Immature natural killer cell (primary cell): ENCODE results near the gene PARP8. TPM values are rescaled to one million over a fixed set of nuclear protein-coding genes. Genes with fewer than 3 reads are reported as not detected.
"Not testable (repeated sequence)": the region's sequence is repeated elsewhere in the genome, so short reads cannot be mapped to it uniquely, and the experiment has no call there.

Experiments used
- DNase-seq, 3 donors: peaks; one replicate each; pipeline ENCODE4 v3.0.0; 2022; ENCODE audit warnings: mixed read lengths in 1 of 3
- H3K27ac Mint-ChIP-seq, 6 donors: one replicate each; pipeline ENCODE4 v1.8.0; 2020; ENCODE audit warnings: mixed read lengths in 6 of 6, mild to moderate bottlenecking in 5 of 6, inconsistent platforms in 4 of 6, moderate library complexity in 3 of 6
- H3K27me3 Mint-ChIP-seq, 3 donors: one replicate each; pipeline ENCODE4 v1.8.0; 2020 to 2021; ENCODE audit warnings: low read depth in 3 of 3, mild to moderate bottlenecking in 3 of 3, mixed read lengths in 3 of 3, moderate library complexity in 3 of 3, inconsistent platforms in 1 of 3
- H3K36me3 Mint-ChIP-seq, 3 donors: one replicate each; pipeline ENCODE4 v1.8.0; 2020; ENCODE audit warnings: mixed read lengths in 3 of 3, inconsistent platforms in 2 of 3, mild to moderate bottlenecking in 2 of 3
- H3K4me1 Mint-ChIP-seq, 2 donors: one replicate each; pipeline ENCODE4 v1.8.0; 2020; ENCODE audit warnings: inconsistent platforms in 2 of 2, mild to moderate bottlenecking in 2 of 2, mixed read lengths in 2 of 2, moderate library complexity in 1 of 2
- H3K4me3 Mint-ChIP-seq, 5 donors: one replicate each; pipeline ENCODE4 v1.8.0; 2020; ENCODE audit warnings: mild to moderate bottlenecking in 5 of 5, mixed read lengths in 5 of 5, inconsistent platforms in 3 of 5, moderate library complexity in 3 of 5
- H3K9me3 Mint-ChIP-seq, 6 donors: one replicate each; pipeline ENCODE4 v1.8.0; 2020; ENCODE audit warnings: mild to moderate bottlenecking in 6 of 6, mixed read lengths in 6 of 6, inconsistent platforms in 4 of 6, moderate library complexity in 3 of 6
- polyA plus RNA-seq, 3 donors: library from polyadenylated mRNA; unstranded; fragments of 300-500 nt; fragmentation: Illumina TruSeq; gene quantifications; one replicate each; pipeline ENCODE4 v1.2.3, GENCODE V29; 2021

The PARP8 gene, protein sequence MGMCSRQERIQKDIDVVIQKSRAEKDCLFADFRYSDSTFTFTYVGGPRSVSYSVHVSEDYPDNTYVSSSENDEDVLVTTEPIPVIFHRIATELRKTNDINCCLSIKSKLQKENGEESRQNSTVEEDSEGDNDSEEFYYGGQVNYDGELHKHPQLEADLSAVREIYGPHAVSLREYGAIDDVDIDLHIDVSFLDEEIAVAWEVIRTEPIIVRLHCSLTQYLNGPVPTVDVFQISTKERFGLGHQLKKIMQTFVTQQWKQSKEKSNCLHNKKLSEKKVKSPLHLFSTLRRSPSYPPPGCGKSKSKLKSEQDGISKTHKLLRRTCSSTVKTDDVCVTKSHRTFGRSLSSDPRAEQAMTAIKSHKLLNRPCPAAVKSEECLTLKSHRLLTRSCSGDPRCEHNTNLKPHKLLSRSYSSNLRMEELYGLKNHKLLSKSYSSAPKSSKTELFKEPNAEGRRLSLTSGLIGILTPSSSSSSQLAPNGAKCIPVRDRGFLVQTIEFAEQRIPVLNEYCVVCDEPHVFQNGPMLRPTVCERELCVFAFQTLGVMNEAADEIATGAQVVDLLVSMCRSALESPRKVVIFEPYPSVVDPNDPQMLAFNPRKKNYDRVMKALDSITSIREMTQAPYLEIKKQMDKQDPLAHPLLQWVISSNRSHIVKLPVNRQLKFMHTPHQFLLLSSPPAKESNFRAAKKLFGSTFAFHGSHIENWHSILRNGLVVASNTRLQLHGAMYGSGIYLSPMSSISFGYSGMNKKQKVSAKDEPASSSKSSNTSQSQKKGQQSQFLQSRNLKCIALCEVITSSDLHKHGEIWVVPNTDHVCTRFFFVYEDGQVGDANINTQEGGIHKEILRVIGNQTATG
- polyA plus RNA-seq: 100 to 1,000 TPM in 2 of 3 donors, 10 to 100 TPM in 1; 93.9 to 150 (median 113) TPM

DNA sequence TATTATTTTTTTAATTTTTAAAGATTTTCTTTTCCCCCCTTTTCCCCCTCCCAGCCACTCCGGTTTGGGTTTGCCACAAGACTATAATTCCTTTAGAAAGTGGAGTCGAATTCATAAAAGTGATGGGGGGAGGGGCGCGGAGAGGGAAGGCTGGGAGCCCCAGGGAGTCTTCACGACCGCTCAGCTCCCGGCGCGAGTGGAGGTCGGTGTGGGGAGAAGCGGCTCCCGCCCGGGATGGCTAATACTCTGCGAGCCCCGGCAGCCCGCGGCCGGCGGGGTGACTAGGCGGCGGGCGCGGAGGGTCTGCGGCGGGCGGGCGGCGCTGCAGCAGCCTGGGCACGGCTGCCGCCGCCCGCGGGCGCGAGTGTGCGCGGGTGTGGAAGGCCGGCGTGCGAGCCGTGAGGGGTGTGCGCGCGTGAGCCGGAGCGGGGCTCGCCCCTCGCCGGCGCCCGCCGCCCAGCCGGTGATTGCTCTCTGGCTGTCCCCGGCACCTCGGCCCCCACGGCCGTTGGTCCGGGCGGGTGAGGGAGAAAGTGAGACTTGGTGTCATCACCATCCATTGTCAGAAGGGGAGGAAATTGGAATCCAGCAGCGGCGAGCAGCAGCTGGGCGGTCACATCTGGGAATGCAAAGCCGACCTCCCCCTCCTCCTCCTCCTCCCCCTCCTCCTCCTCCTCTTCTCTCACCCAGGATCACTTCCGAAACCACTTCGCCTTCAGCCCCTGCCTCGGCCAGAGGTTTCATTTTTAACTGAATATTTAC, at the start of gene PARP8:
PARP8 (plus strand) TSS at position 377 of the 762 bp plus-strand sequence. CDS start 459 bp downstream, outside the sequence.
- H3K4me1 Mint-ChIP-seq: peaks cover 65 to 77% of the 10 kb centered on the region in 2 donors

DNA sequence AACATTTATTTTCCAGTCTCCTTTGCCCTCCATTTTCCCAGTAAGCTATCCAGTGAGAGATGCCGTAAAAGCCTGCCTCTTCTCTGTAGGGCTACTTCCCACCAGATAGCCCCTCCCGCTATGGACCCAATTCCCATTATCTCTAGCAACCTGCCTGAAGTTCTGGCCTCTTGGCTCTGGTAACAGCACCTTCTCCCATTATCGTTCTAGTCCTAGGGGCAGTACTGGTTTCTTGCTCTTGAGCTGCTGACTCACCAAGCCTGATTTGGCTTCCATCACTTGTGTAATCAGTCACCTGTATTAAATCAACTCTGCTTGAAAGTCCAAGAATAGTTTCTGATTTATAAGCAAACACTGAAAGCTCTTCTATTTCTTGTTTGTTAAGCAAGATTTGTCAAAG, 42.8 kb upstream of the PARP8 start:
- DNase-seq: no peak
- Mint-ChIP-seq H3K27me3 (peaks cover 0 to 5% (median 2%) of the 10 kb centered on the region in 3 donors), H3K27ac (peak overlapping the region in 1 of 6 donors; percentile 17), H3K4me3 (no peak overlapping the region), H3K4me1 (peaks cover 0 to 8% of the 10 kb centered on the region in 2 donors), H3K36me3 (peaks cover 4 to 15% (median 5%) of the 10 kb centered on the region in 3 donors), H3K9me3 (no peaks in the 10 kb centered on the region)

More for the DNA sequence above, at the start of gene PARP8:
- H3K4me3 Mint-ChIP-seq: peak within 1 kb of the TSS; percentile 97 to 100 (median 98)
- H3K36me3 Mint-ChIP-seq: peaks cover 0 to 8% (median 3%) of the 10 kb centered on the region in 3 donors
- no peaks in the 10 kb centered on the region for H3K9me3 Mint-ChIP-seq
- peak; percentile 66 to 71 (median 67) for DNase-seq
- H3K27me3 Mint-ChIP-seq: peaks cover 20 to 25% (median 21%) of the 10 kb centered on the region in 3 donors
- H3K27ac Mint-ChIP-seq: peak within 1 kb of the TSS; percentile 99 to 100 (median 99)

DNA sequence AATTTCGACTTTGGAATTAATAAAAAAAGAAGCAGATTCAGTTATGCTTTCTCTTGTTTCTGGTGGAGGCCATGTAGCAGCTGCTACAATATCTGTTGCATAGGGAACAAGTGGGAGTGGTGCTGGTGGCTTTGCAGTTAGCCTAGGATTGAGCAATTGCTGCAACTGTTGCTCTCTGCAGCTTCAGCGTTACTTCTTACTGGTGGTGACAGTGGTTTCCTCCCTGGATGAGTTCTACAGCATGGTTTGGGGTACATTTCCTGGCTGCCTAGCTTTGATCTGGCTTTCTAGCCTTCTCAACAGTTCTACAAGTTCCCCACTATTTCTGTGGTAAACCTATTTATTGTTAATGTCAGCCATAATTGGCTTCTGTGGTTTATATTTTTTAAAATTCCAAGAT, 31.6 kb upstream of the PARP8 start:
- H3K4me1 Mint-ChIP-seq: peaks cover 73 to 92% of the 10 kb centered on the region in 2 donors
- H3K36me3 Mint-ChIP-seq, H3K9me3 Mint-ChIP-seq, H3K27me3 Mint-ChIP-seq: not testable (repeated sequence)
- H3K4me3 Mint-ChIP-seq: peak overlapping the region; percentile 72 to 81 (median 76)
- peak; percentile 69 to 80 (median 77) for DNase-seq
- peak overlapping the region; percentile 81 to 93 (median 88) for H3K27ac Mint-ChIP-seq

DNA sequence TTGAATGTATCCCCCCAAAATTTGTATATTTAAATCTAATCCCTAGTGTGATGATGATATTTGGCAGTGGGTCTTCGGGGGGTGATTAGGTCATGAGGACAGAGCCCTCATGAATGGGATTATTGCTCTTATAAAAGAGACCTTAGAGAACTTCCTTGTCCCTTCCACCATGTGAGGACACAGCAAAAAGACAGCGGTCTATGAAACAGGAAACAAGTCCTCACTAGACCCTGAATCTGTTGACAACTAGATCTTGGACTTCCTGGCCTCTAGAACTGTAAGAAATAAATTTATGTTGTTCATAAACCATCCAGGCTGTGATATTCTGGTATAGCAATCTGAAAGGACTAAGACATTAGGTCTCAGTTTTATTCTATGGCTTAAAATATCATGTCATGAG, 28.9 kb upstream of the PARP8 start:
- Mint-ChIP-seq H3K27ac (peak overlapping the region; percentile 56 to 92 (median 86)), H3K4me1 (peaks cover 65 to 75% of the 10 kb centered on the region in 2 donors), H3K4me3 (peak overlapping the region; percentile 56 to 77 (median 71))
- H3K9me3 Mint-ChIP-seq, H3K27me3 Mint-ChIP-seq, H3K36me3 Mint-ChIP-seq: not testable (repeated sequence)
- DNase-seq: peak; percentile 25 to 33 (median 33)

DNA sequence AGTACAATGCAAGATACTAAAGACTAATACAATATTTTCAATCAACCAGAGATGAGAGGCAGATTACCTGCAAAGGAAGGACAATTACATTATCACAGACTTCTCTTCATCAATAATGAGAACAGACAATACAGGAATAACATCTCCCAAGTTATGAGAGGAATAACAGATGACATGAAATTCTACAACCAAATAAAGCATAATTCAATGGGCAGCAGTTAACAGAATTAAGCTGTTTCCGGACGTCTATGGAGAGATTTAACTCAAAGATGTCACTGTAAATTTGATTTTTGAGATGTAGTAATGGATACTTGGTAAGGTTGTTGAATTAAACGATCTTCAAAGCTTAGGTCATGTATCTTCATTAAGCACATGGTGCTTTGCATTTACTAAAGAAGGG, 19.8 kb upstream of the PARP8 start:
- Mint-ChIP-seq H3K27me3 (peaks cover 0 to 3% (median 0%) of the 10 kb centered on the region in 3 donors), H3K9me3 (no peaks in the 10 kb centered on the region), H3K36me3 (no peaks in the 10 kb centered on the region), H3K27ac (peak overlapping the region in 1 of 6 donors; percentile 64), H3K4me3 (no peak overlapping the region), H3K4me1 (peaks cover 32 to 41% of the 10 kb centered on the region in 2 donors)
- no peak for DNase-seq

DNA sequence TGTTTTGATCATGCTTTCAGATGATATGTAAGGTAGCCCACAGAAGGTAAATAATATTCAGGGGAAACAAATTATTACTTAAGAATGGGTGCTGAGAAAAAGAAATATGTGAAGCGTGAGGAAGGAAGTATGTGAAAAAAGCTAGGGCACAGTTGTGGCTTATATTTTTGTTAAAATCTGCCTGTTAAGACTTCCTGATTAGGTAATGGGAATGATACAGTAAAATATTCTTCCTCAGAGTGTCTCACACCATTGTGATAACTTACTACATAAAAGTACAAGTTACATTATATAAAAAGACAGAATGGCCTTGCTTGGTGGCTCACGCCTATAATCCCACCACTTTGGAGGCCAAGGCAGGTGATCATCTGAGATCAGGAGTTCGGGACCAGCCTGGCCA, 18.7 kb upstream of the PARP8 start:
- peak overlapping the region in 5 of 6 donors; percentile 12 to 40 (median 24) for H3K27ac Mint-ChIP-seq
- peaks cover 30 to 35% of the 10 kb centered on the region in 2 donors for H3K4me1 Mint-ChIP-seq
- H3K36me3 Mint-ChIP-seq: no peaks in the 10 kb centered on the region
- peaks cover 0 to 3% (median 0%) of the 10 kb centered on the region in 3 donors for H3K27me3 Mint-ChIP-seq
- H3K4me3 Mint-ChIP-seq: no peak overlapping the region
- H3K9me3 Mint-ChIP-seq: no peaks in the 10 kb centered on the region
- no peak for DNase-seq

DNA sequence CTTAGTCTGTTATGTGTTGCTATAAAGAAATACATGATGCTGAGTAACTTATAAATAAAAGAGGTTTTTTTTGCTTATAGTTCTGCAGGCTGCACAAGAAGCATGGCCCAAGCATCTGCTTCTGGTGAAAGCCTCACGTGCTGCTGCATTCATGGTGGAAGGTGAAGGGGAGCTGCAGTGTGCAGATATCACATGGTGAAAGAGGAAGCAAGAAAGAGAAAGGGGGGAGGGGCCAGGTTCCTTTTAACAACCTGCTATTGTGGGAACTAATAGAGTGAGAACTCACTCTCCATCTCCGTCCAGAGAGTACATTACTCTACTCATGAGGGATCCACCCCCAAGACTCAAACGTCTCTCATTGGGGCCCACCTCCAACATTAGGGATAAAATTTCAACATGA, 12.5 kb upstream of the PARP8 start:
- Mint-ChIP-seq H3K9me3 (no peaks in the 10 kb centered on the region), H3K27ac (no peak overlapping the region), H3K27me3 (peaks cover 0 to 4% (median 1%) of the 10 kb centered on the region in 3 donors), H3K4me3 (no peak overlapping the region), H3K4me1 (peaks cover under 1 to 18% of the 10 kb centered on the region in 2 donors), H3K36me3 (peaks cover 0 to 7% (median 0%) of the 10 kb centered on the region in 3 donors)
- no peak for DNase-seq

DNA sequence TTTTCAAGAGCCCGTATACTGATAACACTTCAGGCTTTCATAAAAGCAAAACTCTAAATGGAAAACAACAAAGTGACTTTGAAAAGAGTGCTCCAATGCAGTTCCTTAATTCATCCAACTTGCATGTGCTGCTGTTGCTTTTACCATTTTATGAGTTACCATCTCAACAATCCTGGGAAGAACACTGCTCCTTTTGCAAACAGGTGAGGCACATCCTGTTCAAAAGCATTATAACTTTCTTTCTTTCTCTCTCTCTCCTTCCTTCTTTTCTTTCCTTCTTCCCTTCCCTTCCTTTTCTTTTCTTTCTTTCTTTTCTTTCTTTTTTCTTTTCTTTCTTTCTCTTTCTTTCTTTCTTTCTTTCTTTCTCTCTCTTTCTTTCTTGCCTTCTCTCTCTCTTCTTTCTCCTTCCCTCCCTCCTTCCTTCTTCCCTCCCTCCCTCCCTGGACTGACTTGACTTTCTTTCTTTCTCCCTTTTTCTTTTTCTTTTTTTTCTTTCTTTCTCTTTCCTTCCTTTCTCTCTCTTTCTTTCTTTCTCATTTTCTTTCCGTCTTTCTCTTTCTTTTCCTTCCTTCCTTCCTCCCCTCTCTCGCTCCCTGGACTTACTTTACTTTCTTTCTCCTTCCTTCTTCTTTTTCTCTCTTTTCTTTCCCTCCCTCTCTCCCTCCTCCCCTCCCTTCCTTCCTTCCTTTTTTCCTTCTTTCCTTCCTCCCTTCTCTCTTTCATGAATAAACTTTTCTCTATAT, 11.2 kb upstream of the PARP8 start:
- peak overlapping the region in 3 of 6 donors; percentile 9 to 36 (median 30) for H3K27ac Mint-ChIP-seq

DNA sequence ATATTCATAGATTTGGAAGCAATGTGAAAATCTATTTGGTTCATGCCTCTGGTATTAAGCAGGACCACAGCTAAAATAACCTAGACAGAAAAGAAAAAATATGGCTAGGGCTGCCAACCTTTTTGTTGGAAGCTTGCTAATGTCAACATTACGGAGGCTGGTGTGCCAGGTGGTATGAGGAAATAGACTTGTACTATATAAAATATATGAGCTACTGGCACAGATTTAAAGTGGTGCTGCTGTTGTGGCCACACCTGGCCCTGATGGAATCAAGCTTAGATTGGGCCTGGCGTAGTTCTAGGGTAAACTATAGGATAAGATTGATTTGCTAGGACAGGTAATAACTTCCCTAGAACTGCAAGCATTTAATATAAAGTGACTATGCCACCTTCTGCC, 10.6 kb upstream of the PARP8 start:
- Mint-ChIP-seq H3K27me3 (peaks cover 0 to 4% (median 1%) of the 10 kb centered on the region in 3 donors), H3K27ac (peak overlapping the region in 2 of 6 donors; percentile 9 to 30), H3K9me3 (no peaks in the 10 kb centered on the region), H3K4me3 (no peak overlapping the region), H3K36me3 (peaks cover 0 to 7% (median 0%) of the 10 kb centered on the region in 3 donors), H3K4me1 (peaks cover 0 to 18% of the 10 kb centered on the region in 2 donors)
- DNase-seq: no peak

More for the DNA sequence above, 11.2 kb upstream of the PARP8 start:
- Mint-ChIP-seq H3K4me1 (peaks cover 0 to 18% of the 10 kb centered on the region in 2 donors), H3K4me3 (no peak overlapping the region), H3K9me3 (no peaks in the 10 kb centered on the region), H3K36me3 (peaks cover 0 to 7% (median 0%) of the 10 kb centered on the region in 3 donors), H3K27me3 (peaks cover 0 to 4% (median 1%) of the 10 kb centered on the region in 3 donors)
- no peak for DNase-seq

DNA sequence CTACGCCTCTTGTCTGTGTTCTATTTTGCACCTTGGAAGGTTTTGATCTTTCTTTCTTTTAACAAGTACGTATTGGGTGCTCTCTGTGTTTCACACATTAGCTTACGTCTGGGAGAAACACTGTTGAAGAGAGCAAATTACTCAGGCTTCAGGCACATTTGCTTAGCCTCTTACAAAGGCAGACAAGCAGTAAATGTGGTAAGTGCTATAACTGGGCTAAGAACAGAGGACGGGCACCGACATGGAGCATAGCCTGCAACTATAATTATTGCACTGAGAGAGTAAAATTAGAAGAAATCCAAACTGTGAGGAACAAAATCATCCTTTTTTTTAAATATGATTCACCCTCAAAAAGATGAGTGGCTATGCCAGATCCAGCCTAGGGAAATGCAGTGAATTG, 9.4 kb upstream of the PARP8 start:
- Mint-ChIP-seq H3K9me3 (no peaks in the 10 kb centered on the region), H3K4me1 (peaks cover under 1 to 18% of the 10 kb centered on the region in 2 donors), H3K36me3 (peaks cover 0 to 7% (median 0%) of the 10 kb centered on the region in 3 donors), H3K27ac (peak overlapping the region in 3 of 6 donors; percentile 4 to 47 (median 20)), H3K27me3 (peaks cover 0 to 4% (median 1%) of the 10 kb centered on the region in 3 donors), H3K4me3 (no peak overlapping the region)
- DNase-seq: no peak

DNA sequence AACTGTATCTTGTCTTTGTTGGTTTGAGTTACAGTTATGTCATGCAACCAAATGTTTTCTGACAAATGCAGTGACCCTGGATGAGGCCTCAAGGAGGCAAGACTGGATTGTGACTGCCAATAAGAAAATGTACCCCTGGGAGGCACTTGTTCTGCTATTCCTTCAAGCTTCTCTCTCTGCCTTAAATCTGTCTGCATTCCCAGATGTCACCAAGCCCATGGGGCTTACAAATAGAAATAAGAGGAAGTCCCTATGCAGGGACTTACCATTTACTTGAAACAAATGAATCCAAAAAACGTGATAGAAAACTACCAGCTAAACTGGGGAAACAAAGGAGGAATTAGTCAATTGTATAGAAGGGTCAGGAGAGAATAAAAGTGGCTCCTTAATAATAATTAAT, 8.2 kb upstream of the PARP8 start:
- H3K4me1 Mint-ChIP-seq: peaks cover 13 to 30% of the 10 kb centered on the region in 2 donors
- peaks cover 0 to 7% (median 0%) of the 10 kb centered on the region in 3 donors for H3K36me3 Mint-ChIP-seq
- no peaks in the 10 kb centered on the region for H3K9me3 Mint-ChIP-seq
- H3K27ac Mint-ChIP-seq: no peak overlapping the region
- peaks cover 0 to 4% (median 1%) of the 10 kb centered on the region in 3 donors for H3K27me3 Mint-ChIP-seq
- no peak overlapping the region for H3K4me3 Mint-ChIP-seq
- DNase-seq: no peak

DNA sequence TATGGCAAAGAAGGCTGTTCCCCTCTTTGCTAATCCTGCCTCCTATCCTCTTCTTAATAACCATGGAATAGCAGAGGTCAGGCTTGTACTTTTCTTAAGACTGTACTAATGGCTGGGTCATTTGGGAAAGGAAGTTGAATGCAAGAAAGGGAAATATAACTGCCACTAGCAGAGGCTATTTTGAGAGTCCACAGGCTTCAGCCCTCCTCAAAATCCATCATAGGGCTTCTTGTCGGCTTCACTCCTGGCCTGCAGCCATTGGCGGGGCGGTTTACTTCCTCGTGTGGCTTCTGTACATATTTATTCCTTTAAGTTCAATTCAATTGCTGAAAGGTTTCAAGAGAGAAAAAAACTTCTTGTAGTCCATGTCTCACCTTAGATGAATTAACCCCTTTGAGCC, 2.8 kb upstream of the PARP8 start:
- H3K9me3 Mint-ChIP-seq: no peaks in the 10 kb centered on the region
- no peak overlapping the region for H3K4me3 Mint-ChIP-seq
- H3K27ac Mint-ChIP-seq: peak overlapping the region in 5 of 6 donors; percentile 50 to 80 (median 70)
- H3K36me3 Mint-ChIP-seq: peaks cover 0 to 8% (median 3%) of the 10 kb centered on the region in 3 donors
- DNase-seq: no peak
- peaks cover 40 to 49% of the 10 kb centered on the region in 2 donors for H3K4me1 Mint-ChIP-seq
- H3K27me3 Mint-ChIP-seq: peaks cover 20 to 25% (median 21%) of the 10 kb centered on the region in 3 donors
